Fibroblast of gingiva (primary cell): Measurements from ENCODE around the gene NELFA.

Experiments used
- DNase-seq: peaks from one replicate; pipeline ENCODE4 v3.0.0-alpha.2; 2011; ENCODE audit warnings: low read depth

NELFA gene

GRCh38 chr4:1964971-1965370 is 43.8 kb downstream of the NELFA start:
- no peak for DNase-seq

- DNase-seq, result no peak
These were observed 44.3 kb downstream of the NELFA start for GRCh38 chr4:1964443-1964842.

- no peak for DNase-seq
These were observed 45.8 kb downstream of the NELFA start for GRCh38 chr4:1962980-1963379.

GRCh38 chr4:1961563-1961962 is 47.2 kb downstream of the NELFA start:
- DNase-seq, result no peak

- no peak for DNase-seq
These were observed 47.7 kb downstream of the NELFA start for GRCh38 chr4:1961038-1961437.

GRCh38 chr4:1960170-1960825 is 48.5 kb downstream of the NELFA start:
- DNase-seq, result peak; percentile 21

GRCh38 chr4:1959104-1959384 is 49.7 kb downstream of the NELFA start:
- DNase-seq, result no peak

- no peak for DNase-seq
These were observed 50.3 kb downstream of the NELFA start for GRCh38 chr4:1958276-1959103.

GRCh38 chr4:1956631-1957030 is 52.1 kb downstream of the NELFA start:
- no peak for DNase-seq

GRCh38 chr4:1953335-1953734 is 55.4 kb downstream of the NELFA start:
- DNase-seq, result no peak

- no peak for DNase-seq
These were observed 56.1 kb downstream of the NELFA start for GRCh38 chr4:1952719-1953118.

- no peak for DNase-seq
These were observed 56.6 kb downstream of the NELFA start for GRCh38 chr4:1952058-1952700.

- DNase-seq, result no peak
These were observed 58.4 kb downstream of the NELFA start for GRCh38 chr4:1950369-1950768.

- no peak for DNase-seq
These were observed 59.8 kb downstream of the NELFA start for GRCh38 chr4:1948892-1949436.

GRCh38 chr4:1948232-1948631 is 60.5 kb downstream of the NELFA start:
- no peak for DNase-seq

- DNase-seq, result no peak
These were observed 62.9 kb downstream of the NELFA start for GRCh38 chr4:1945912-1946311.

- DNase-seq, result no peak
These were observed 63.5 kb downstream of the NELFA start for GRCh38 chr4:1945124-1945895.

- no peak for DNase-seq
These were observed 64.8 kb downstream of the NELFA start for GRCh38 chr4:1943928-1944327.

GRCh38 chr4:1940566-1940965 is 68.2 kb downstream of the NELFA start:
- no peak for DNase-seq

GRCh38 chr4:1939664-1940509 is 68.9 kb downstream of the NELFA start:
- DNase-seq, result peak; percentile 80

- DNase-seq, result peak; percentile 18
These were observed 70.7 kb downstream of the NELFA start for GRCh38 chr4:1938027-1938426.
